Gastroesophageal sphincter (tissue), 3 donors: Measurements from ENCODE around the gene L3MBTL3.

Experiments used
- POLR2AphosphoS5 ChIP-seq: sonication (generic); formaldehyde crosslinking; IDR thresholded peaks from one replicate; pipeline ENCODE4 v1.6.1; 2017; ENCODE audit warnings: antibody characterized with exemption
- TF ChIP-seq, protein P1 (sequence below), 4 experiments: fragments of 200-600 bp in 2 of 4; fragments of 450-650 bp in 2 of 4; sonication (generic) in 1 of 4; IDR thresholded peaks; one replicate each; pipeline ENCODE4 v1.5.1; 2017 to 2019; ENCODE audit warnings: antibody characterized with exemption in 4 of 4, mild to moderate bottlenecking in 2 of 4, moderate library complexity in 2 of 4

DNA sequence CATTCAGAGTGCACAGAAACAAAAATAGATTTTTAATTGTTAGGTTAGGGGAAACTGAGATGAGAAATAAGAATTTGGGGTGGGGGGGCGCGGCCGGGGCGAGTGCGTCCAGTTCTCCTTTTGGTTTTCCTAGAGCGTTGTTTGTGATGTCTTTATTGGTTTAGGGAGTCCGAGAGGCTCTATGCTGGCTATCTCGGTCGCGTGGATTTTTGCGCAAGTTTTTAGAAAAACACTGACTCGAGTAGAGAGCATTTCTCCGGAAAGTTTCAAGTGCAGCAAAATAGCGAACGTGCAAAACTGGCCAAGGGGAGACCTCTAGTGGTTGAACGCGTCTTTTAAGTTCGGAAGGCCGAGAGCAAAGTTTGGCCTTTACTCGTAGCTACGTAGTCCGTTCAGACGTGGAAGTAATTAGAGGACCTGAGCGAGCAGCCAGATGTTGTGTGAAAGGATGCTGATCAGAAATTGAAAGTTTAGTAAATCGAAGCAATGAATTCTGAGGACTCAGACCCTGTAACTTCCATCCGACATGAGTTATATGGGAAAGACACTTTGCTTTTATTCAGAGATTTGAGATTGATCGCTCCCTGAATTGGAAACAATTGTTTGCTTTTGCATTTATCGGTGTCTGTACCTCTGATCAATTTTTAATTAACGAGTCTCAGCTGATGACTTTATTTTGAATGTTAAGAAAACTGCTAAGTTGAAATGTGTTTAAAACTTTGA is 2.7 kb downstream of the L3MBTL3 start:
- TF ChIP-seq, protein P1, sequence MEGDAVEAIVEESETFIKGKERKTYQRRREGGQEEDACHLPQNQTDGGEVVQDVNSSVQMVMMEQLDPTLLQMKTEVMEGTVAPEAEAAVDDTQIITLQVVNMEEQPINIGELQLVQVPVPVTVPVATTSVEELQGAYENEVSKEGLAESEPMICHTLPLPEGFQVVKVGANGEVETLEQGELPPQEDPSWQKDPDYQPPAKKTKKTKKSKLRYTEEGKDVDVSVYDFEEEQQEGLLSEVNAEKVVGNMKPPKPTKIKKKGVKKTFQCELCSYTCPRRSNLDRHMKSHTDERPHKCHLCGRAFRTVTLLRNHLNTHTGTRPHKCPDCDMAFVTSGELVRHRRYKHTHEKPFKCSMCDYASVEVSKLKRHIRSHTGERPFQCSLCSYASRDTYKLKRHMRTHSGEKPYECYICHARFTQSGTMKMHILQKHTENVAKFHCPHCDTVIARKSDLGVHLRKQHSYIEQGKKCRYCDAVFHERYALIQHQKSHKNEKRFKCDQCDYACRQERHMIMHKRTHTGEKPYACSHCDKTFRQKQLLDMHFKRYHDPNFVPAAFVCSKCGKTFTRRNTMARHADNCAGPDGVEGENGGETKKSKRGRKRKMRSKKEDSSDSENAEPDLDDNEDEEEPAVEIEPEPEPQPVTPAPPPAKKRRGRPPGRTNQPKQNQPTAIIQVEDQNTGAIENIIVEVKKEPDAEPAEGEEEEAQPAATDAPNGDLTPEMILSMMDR (IDR thresholded peaks at IDR 0.05): peak; percentile 44 to 85 (median 81)
- TF ChIP-seq POLR2AphosphoS5: peak; percentile 50
